ENCODE results near the gene BANP. TPM values are rescaled to one million over a fixed set of nuclear protein-coding genes. Genes with fewer than 3 reads are reported as not detected.

BANP gene
- total RNA-seq, 4 donors from 2014 or later = 18.9 to 33.6 (median 28.2) TPM

GRCh38 chr16:88057656-88058055 is 106.4 kb downstream of the BANP start:
- H3K9me3 ChIP-seq = no peaks in the 10 kb centered on the region
- TF ChIP-seq CTCF (IDR thresholded peaks at IDR 0.05) (no peak), EP300 (IDR thresholded peaks at IDR 0.05) (no peak), POLR2AphosphoS5 (IDR thresholded peaks at IDR 0.05) (no peak), POLR2A (IDR thresholded peaks at IDR 0.05; ENCODE audit: low read depth) (no peak)
- WGBS = 94% methylated on average over 26 of the region's 26 CpGs
- no peak overlapping the region for H3K4me3 ChIP-seq
- H3K27ac ChIP-seq (replicated peaks in 1 of 4) = no peak overlapping the region
- H3K4me1 ChIP-seq = peaks cover 7 to 10% (median 9%) of the 10 kb centered on the region in 4 donors
- no peaks in the 10 kb centered on the region for H3K27me3 ChIP-seq
- intact Hi-C loops (cut with DNase I) = no loop called here
- peaks cover 1 to 42% (median 34%) of the 10 kb centered on the region in 4 donors for H3K36me3 ChIP-seq
- DNase-seq (ENCODE audit: extremely low spot score) = no peak

GRCh38 chr16:88058136-88058535 is 106.9 kb downstream of the BANP start:
- no peak for TF ChIP-seq POLR2A (IDR thresholded peaks at IDR 0.05; ENCODE audit: low read depth)
- no peak for TF ChIP-seq POLR2AphosphoS5 (IDR thresholded peaks at IDR 0.05)
- no peak for TF ChIP-seq CTCF (IDR thresholded peaks at IDR 0.05)
- TF ChIP-seq EP300 (IDR thresholded peaks at IDR 0.05) = no peak
- no peaks in the 10 kb centered on the region for H3K27me3 ChIP-seq
- no peak overlapping the region for H3K4me3 ChIP-seq
- H3K36me3 ChIP-seq = peaks cover 0 to 38% (median 30%) of the 10 kb centered on the region in 4 donors
- peaks cover 12 to 15% (median 14%) of the 10 kb centered on the region in 4 donors for H3K4me1 ChIP-seq
- 90% methylated on average over 14 of the region's 14 CpGs for WGBS
- no peak for DNase-seq (ENCODE audit: extremely low spot score)
- H3K9me3 ChIP-seq = no peaks in the 10 kb centered on the region
- intact Hi-C loops (cut with DNase I) = no loop called here
- H3K27ac ChIP-seq (replicated peaks in 1 of 4) = no peak overlapping the region

- peaks cover 0 to 42% (median 29%) of the 10 kb centered on the region in 4 donors for H3K36me3 ChIP-seq
- no peak for DNase-seq (ENCODE audit: extremely low spot score)
- no peaks in the 10 kb centered on the region for H3K9me3 ChIP-seq
- no peaks in the 10 kb centered on the region for H3K27me3 ChIP-seq
- peaks cover 16 to 22% (median 19%) of the 10 kb centered on the region in 4 donors for H3K4me1 ChIP-seq
- no peak overlapping the region for H3K27ac ChIP-seq (replicated peaks in 1 of 4)
- WGBS = 94% methylated on average over 5 of the region's 12 CpGs
- H3K4me3 ChIP-seq = no peak overlapping the region
- intact Hi-C loops (cut with DNase I) = no loop called here
- TF ChIP-seq EP300 (IDR thresholded peaks at IDR 0.05) (no peak), POLR2A (IDR thresholded peaks at IDR 0.05; ENCODE audit: low read depth) (no peak), POLR2AphosphoS5 (IDR thresholded peaks at IDR 0.05) (no peak), CTCF (IDR thresholded peaks at IDR 0.05) (no peak)
These were observed 107.6 kb downstream of the BANP start for GRCh38 chr16:88058817-88059216.

- DNase-seq (ENCODE audit: extremely low spot score) = no peak
- H3K9me3 ChIP-seq = no peaks in the 10 kb centered on the region
- WGBS = 97% methylated on average over 14 of the region's 27 CpGs
- peaks cover 16 to 25% (median 22%) of the 10 kb centered on the region in 4 donors for H3K4me1 ChIP-seq
- no peaks in the 10 kb centered on the region for H3K27me3 ChIP-seq
- no peak overlapping the region for H3K27ac ChIP-seq (replicated peaks in 1 of 4)
- H3K4me3 ChIP-seq = no peak overlapping the region
- intact Hi-C loops (cut with DNase I) = no loop called here
- H3K36me3 ChIP-seq = peaks cover 0 to 50% (median 37%) of the 10 kb centered on the region in 4 donors
- no peak for TF ChIP-seq CTCF (IDR thresholded peaks at IDR 0.05)
- TF ChIP-seq POLR2AphosphoS5 (IDR thresholded peaks at IDR 0.05) = no peak
These were observed 108.6 kb downstream of the BANP start for GRCh38 chr16:88059701-88060386.

All from esophagus muscularis mucosa (tissue), 4 donors.